Measurements from ENCODE around the gene HERC6.
"Not testable (repeated sequence)": the region's sequence is repeated elsewhere in the genome, so short reads cannot be mapped to it uniquely, and the experiment has no call there.

HERC6 gene

GRCh38 chr4:88396681-88397080 lies 18.0 kb downstream of the HERC6 start:
- no peak for DNase-seq

- no peak for DNase-seq
These were observed 19.7 kb downstream of the HERC6 start for GRCh38 chr4:88398381-88398780.

- DNase-seq, result no peak
These were observed 30.6 kb downstream of the HERC6 start for GRCh38 chr4:88409206-88409605.

- no peak for DNase-seq
These were observed 31.1 kb downstream of the HERC6 start for GRCh38 chr4:88409789-88410188.

GRCh38 chr4:88411491-88412096 lies 32.9 kb downstream of the HERC6 start:
- no peak for DNase-seq

GRCh38 chr4:88413801-88414200 lies 35.1 kb downstream of the HERC6 start:
- DNase-seq, result no peak

GRCh38 chr4:88414755-88415154 lies 36.1 kb downstream of the HERC6 start:
- no peak for DNase-seq

GRCh38 chr4:88415982-88416381 lies 37.3 kb downstream of the HERC6 start:
- DNase-seq, result no peak

GRCh38 chr4:88418411-88418810 lies 39.8 kb downstream of the HERC6 start:
- no peak for DNase-seq

- no peak for DNase-seq
These were observed 41.2 kb downstream of the HERC6 start for GRCh38 chr4:88419874-88420273.

- DNase-seq, result no peak
These were observed 42.2 kb downstream of the HERC6 start for GRCh38 chr4:88420844-88421243.

GRCh38 chr4:88422403-88422802 lies 43.8 kb downstream of the HERC6 start:
- DNase-seq, result no peak

GRCh38 chr4:88429401-88429800 lies 50.7 kb downstream of the HERC6 start:
- DNase-seq, result no peak

GRCh38 chr4:88435987-88436693 lies 57.5 kb downstream of the HERC6 start:
- DNase-seq, result no peak

GRCh38 chr4:88437873-88438272 lies 59.2 kb downstream of the HERC6 start:
- not testable (repeated sequence) for DNase-seq

- no peak for DNase-seq
These were observed 60.6 kb downstream of the HERC6 start for GRCh38 chr4:88439161-88439760.

GRCh38 chr4:88440146-88440545 lies 61.5 kb downstream of the HERC6 start:
- no peak for DNase-seq

- DNase-seq, result no peak
These were observed 63.0 kb downstream of the HERC6 start for GRCh38 chr4:88441696-88442095.

- no peak for DNase-seq
These were observed 64.1 kb downstream of the HERC6 start for GRCh38 chr4:88442689-88443191.

GRCh38 chr4:88443486-88443885 lies 64.8 kb downstream of the HERC6 start:
- no peak for DNase-seq

GRCh38 chr4:88445252-88445651 lies 66.6 kb downstream of the HERC6 start:
- no peak for DNase-seq

GRCh38 chr4:88446124-88446523 lies 67.5 kb downstream of the HERC6 start:
- no peak for DNase-seq

GRCh38 chr4:88447371-88448095 lies 68.9 kb downstream of the HERC6 start:
- DNase-seq, result no peak
